Natural killer cell (primary cell): ENCODE results near the gene METTL26. TPM values are rescaled to one million over a fixed set of nuclear protein-coding genes. Genes with fewer than 3 reads are reported as not detected.

Experiments
- ATAC-seq, 3 donors: fragments of 150-1000 bp in 2 of 3; fragments of 200-7000 bp in 1 of 3; cut with Tn5 transposase; 1 replicate in 1 of 3; 2 replicates in 2 of 3; pipeline ENCODE4 v1.10.0; 2021; ENCODE audit warnings: mild to moderate bottlenecking in 2 of 3, moderate library complexity in 2 of 3
- DNase-seq, 2 donors: peaks; one replicate each; pipeline versions ENCODE4 v3.0.0 to v3.0.0-alpha.2; 2013 to 2021; ENCODE audit warnings: mixed read lengths in 1 of 2
- H3K27ac ChIP-seq: one replicate; pipeline ENCODE4 v1.5.1; 2013; ENCODE audit warnings: mild to moderate bottlenecking, low read length
- H3K27me3 ChIP-seq: one replicate; pipeline ENCODE4 v1.6.1; 2013; ENCODE audit warnings: low read length; ENCODE audit not compliant: control insufficient read depth, insufficient read depth
- H3K36me3 ChIP-seq: one replicate; pipeline ENCODE4 v1.6.1; 2013; ENCODE audit warnings: low read length; ENCODE audit not compliant: control insufficient read depth, insufficient read depth
- H3K4me1 ChIP-seq: one replicate; pipeline ENCODE4 v1.6.1; 2013; ENCODE audit warnings: low read length; ENCODE audit not compliant: control insufficient read depth, insufficient read depth
- H3K4me3 ChIP-seq: one replicate; pipeline ENCODE4 v1.5.1; 2013; ENCODE audit warnings: low read length
- H3K9me3 ChIP-seq: one replicate; pipeline ENCODE4 v1.6.1; 2013; ENCODE audit warnings: low read length; ENCODE audit not compliant: control insufficient read depth, insufficient read depth
- H3K27ac Mint-ChIP-seq, 2 donors: one replicate each; pipeline ENCODE4 v1.8.0; 2022; ENCODE audit warnings: mild to moderate bottlenecking in 2 of 2, mixed read lengths in 2 of 2, moderate library complexity in 1 of 2
- H3K27me3 Mint-ChIP-seq, 2 donors: one replicate each; pipeline ENCODE4 v1.8.0; 2022; ENCODE audit warnings: low read depth in 2 of 2, mixed read lengths in 2 of 2
- H3K36me3 Mint-ChIP-seq: one replicate; pipeline ENCODE4 v1.8.0; 2022; ENCODE audit warnings: mixed read lengths
- H3K4me1 Mint-ChIP-seq, 2 donors: one replicate each; pipeline ENCODE4 v1.8.0; 2022; ENCODE audit warnings: mixed read lengths in 2 of 2
- H3K4me3 Mint-ChIP-seq: one replicate; pipeline ENCODE4 v1.8.0; 2022; ENCODE audit warnings: mild to moderate bottlenecking, moderate library complexity, mixed read lengths
- H3K9me3 Mint-ChIP-seq, 2 donors: one replicate each; pipeline ENCODE4 v1.8.0; 2022; ENCODE audit warnings: mixed read lengths in 2 of 2
- CTCF ChIP-seq: fragments of 200-600 bp; IDR thresholded peaks from one replicate; pipeline ENCODE4 v1.8.0; 2022; ENCODE audit warnings: antibody characterized with exemption
- WGBS: methylation state at CpG from one replicate; pipeline ENCODE4 v1.1.7; 2013; ENCODE audit warnings: missing lambda C conversion rate; ENCODE audit not compliant: insufficient coverage; 5-methylcytosine and 5-hydroxymethylcytosine counted together
- intact Hi-C: fragments of 100-400 bp; cut with micrococcal nuclease; formaldehyde crosslinking; loops from one replicate; pipeline ENCODE4 v1.14.2; 2022
- total RNA-seq, 4 donors: library from RNA; stranded (reverse); fragments of 120-200 nt in 1 of 4; gene quantifications; one replicate each; pipeline versions ENCODE4 v1.2.3 to v1.2.4, GENCODE V29; 2013 to 2022

METTL26 gene
- total RNA-seq, 3 donors from 2014 or later (not counting 1 experiment from before 2014, with no cell fraction given), result 33.7 to 36.3 (median 36.1) TPM

DNA sequence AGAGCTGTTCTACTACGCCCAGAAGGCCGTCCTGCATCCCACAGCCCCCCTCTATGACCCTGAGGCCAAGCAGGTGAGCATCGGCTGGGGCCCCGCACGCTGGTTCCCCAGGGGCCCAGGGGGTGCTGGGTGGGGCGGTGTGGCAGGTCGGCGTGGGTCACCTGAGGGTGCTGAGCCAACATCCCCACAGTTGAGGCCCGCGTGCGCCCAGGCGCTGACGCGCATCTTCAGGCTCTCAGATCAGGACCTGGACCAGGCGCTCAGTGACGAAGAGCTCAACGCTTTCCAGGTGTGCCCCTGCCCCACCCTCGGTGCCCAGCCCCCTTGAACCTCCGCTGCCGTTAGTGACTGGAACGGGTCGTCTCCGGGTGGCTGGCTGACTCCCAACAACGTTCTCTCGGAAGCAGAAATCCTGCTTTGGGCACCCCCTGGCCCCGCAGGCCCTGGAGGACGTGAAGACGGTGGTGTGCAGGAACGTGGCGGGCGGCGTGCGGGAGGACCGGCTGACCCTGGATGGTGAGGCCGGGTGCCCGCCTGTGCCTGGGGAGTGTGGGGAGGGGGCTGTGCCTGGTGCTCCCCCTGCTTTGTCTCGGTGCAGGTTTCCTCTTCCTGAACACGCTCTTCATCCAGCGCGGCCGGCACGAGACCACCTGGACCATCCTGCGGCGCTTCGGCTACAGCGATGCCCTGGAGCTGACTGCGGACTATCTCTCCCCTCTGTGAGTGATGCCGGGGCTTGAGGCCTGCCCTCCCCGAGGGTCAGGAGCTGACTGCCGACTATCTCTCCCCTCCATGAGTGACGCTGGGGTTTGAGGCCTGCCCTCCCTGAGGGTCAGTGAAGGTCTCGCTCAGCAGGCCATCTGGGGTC is 34.6 kb upstream of the METTL26 start:
- Mint-ChIP-seq H3K4me1 (peaks cover 0 to 12% of the 10 kb centered on the region in 2 donors), H3K36me3 (no peaks in the 10 kb centered on the region), H3K27me3 (no peaks in the 10 kb centered on the region), H3K27ac (no peak overlapping the region), H3K9me3 (no peaks in the 10 kb centered on the region), H3K4me3 (peak overlapping the region; percentile 60)
- no peaks in the 10 kb centered on the region for H3K9me3 ChIP-seq
- H3K36me3 ChIP-seq, result peaks cover 31% of the 10 kb centered on the region
- TF ChIP-seq CTCF, result no peak
- WGBS, result 95% methylated on average over 52 of the region's 52 CpGs
- H3K27me3 ChIP-seq, result peaks cover 3% of the 10 kb centered on the region
- H3K4me3 ChIP-seq, result no peak overlapping the region
- no peak for ATAC-seq
- H3K27ac ChIP-seq, result no peak overlapping the region
- DNase-seq, result no peak
- H3K4me1 ChIP-seq, result peaks cover 30% of the 10 kb centered on the region
- intact Hi-C loops, result no loop called here

DNA sequence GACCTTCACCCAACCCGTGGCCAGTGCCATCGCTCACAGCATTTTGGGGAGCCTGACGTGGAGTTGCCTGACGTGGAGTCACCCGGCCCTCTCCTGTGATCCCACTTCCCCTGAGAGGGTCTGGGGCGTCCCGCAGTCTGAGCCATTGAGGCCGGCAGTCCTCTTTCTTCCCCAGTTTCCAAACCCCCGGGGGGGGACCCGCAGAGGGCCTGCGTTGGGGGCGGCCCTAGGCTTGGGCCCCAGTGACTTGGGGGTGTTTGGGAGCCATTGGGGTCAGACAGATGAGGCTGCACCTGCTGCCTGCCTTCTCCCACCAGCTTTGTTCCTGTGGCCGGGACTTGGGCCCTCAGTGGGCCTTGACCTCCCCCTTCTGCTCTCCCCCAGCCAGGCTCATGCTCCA is 33.6 kb upstream of the METTL26 start:
- H3K27me3 Mint-ChIP-seq, result no peaks in the 10 kb centered on the region
- peak overlapping the region; percentile 42 for H3K4me3 Mint-ChIP-seq
- H3K27ac ChIP-seq, result no peak overlapping the region
- no peaks in the 10 kb centered on the region for H3K9me3 Mint-ChIP-seq
- H3K36me3 ChIP-seq, result peaks cover 31% of the 10 kb centered on the region
- no peak for TF ChIP-seq CTCF
- WGBS, result 98% methylated on average over 13 of the region's 13 CpGs
- no peak overlapping the region for H3K4me3 ChIP-seq
- no peak for ATAC-seq
- intact Hi-C loops, result no loop called here
- H3K27ac Mint-ChIP-seq, result no peak overlapping the region
- H3K4me1 ChIP-seq, result peaks cover 21% of the 10 kb centered on the region
- DNase-seq, result no peak
- H3K27me3 ChIP-seq, result no peaks in the 10 kb centered on the region
- peaks cover 0 to 5% of the 10 kb centered on the region in 2 donors for H3K4me1 Mint-ChIP-seq
- H3K9me3 ChIP-seq, result no peaks in the 10 kb centered on the region
- no peaks in the 10 kb centered on the region for H3K36me3 Mint-ChIP-seq

- H3K9me3 ChIP-seq, result no peaks in the 10 kb centered on the region
- ATAC-seq (peak in 1 of 3 donors; percentile 6), DNase-seq (peak in 1 of 2 donors; percentile 42)
- H3K4me1 Mint-ChIP-seq, result peaks cover 0 to 5% of the 10 kb centered on the region in 2 donors
- peaks cover 21% of the 10 kb centered on the region for H3K4me1 ChIP-seq
- peak overlapping the region in 1 of 2 donors; percentile 69 for H3K27ac Mint-ChIP-seq
- peak overlapping the region; percentile 77 for H3K4me3 Mint-ChIP-seq
- no peaks in the 10 kb centered on the region for H3K36me3 Mint-ChIP-seq
- intact Hi-C loops, result no loop called here
- peak overlapping the region; percentile 66 for H3K4me3 ChIP-seq
- peaks cover 31% of the 10 kb centered on the region for H3K36me3 ChIP-seq
- no peak for TF ChIP-seq CTCF
- H3K9me3 Mint-ChIP-seq, result no peaks in the 10 kb centered on the region
- peak overlapping the region; percentile 65 for H3K27ac ChIP-seq
- 9% methylated on average over 50 of the region's 50 CpGs for WGBS
- no peaks in the 10 kb centered on the region for H3K27me3 Mint-ChIP-seq
- no peaks in the 10 kb centered on the region for H3K27me3 ChIP-seq
Observed at GRCh38 chr16:668519-669171, 32.5 kb upstream of the METTL26 start.
